Measurements from ENCODE around the gene EXOC3L2. TPM values are rescaled to one million over a fixed set of nuclear protein-coding genes. Genes with fewer than 3 reads are reported as not detected.

EXOC3L2 gene
- total RNA-seq, 3 donors from 2014 or later: 0.70 to 1.4 (median 1.2) TPM

DNA sequence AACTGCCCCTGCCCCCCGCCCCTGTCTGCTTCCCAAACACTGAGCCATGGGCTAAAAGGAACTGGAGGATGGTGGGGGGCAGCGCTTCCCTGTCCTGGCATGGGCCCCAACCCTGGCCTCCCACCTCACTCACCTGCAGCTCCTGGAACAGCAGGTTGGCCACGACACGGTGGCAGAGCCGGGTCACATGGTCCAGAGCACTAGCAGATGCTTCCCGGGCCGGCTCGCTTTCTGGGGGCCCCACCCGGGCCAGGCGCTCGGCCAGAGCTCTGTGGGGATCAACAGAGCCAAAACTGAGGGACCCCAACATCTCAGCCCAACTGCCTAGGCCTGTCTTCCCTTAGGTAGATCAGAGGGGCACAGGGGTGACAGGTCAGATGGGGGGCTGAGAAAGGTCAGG, 20.6 kb downstream of the EXOC3L2 start:
- intact Hi-C loops (cut with DNase I, micrococcal nuclease): no loop called here
- Histone ChIP-seq H3K4me3 (no peak overlapping the region), H3K4me1 (ENCODE audit: low read depth) (no peaks in the 10 kb centered on the region), H3K9me3 (no peaks in the 10 kb centered on the region), H3K36me3 (ENCODE audit: low read depth) (no peaks in the 10 kb centered on the region)
- DNase-seq (no peak), ATAC-seq (no peak)
- TF ChIP-seq, protein P1, sequence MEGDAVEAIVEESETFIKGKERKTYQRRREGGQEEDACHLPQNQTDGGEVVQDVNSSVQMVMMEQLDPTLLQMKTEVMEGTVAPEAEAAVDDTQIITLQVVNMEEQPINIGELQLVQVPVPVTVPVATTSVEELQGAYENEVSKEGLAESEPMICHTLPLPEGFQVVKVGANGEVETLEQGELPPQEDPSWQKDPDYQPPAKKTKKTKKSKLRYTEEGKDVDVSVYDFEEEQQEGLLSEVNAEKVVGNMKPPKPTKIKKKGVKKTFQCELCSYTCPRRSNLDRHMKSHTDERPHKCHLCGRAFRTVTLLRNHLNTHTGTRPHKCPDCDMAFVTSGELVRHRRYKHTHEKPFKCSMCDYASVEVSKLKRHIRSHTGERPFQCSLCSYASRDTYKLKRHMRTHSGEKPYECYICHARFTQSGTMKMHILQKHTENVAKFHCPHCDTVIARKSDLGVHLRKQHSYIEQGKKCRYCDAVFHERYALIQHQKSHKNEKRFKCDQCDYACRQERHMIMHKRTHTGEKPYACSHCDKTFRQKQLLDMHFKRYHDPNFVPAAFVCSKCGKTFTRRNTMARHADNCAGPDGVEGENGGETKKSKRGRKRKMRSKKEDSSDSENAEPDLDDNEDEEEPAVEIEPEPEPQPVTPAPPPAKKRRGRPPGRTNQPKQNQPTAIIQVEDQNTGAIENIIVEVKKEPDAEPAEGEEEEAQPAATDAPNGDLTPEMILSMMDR (IDR thresholded peaks at IDR 0.05): no peak

DNA sequence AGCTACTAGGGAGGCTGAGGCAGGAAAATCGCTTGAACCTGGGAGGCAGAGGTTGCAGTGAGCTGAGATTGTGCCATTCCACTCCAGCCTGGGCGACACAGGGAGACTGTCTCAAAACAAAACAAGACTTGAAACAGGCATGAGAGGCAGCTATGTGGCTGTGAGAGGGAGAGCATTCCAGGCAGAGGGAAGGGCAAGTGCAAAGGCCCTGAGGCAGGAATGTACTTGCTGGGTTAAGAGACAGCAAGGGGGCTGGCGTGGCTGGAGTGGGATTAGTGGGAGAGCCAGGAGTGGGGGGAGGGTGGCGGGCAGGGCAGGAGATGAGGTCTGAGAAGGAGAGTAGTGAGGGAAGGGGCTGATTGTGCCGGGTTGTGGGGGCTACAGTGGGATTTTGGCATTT, 21.3 kb downstream of the EXOC3L2 start:
- Histone ChIP-seq H3K4me3 (no peak overlapping the region), H3K36me3 (ENCODE audit: low read depth) (no peaks in the 10 kb centered on the region), H3K4me1 (ENCODE audit: low read depth) (no peaks in the 10 kb centered on the region), H3K9me3 (no peaks in the 10 kb centered on the region)
- DNase-seq (no peak), ATAC-seq (no peak)
- intact Hi-C loops (cut with DNase I, micrococcal nuclease): no loop called here
- TF ChIP-seq, protein P1 (IDR thresholded peaks at IDR 0.05): no peak

DNA sequence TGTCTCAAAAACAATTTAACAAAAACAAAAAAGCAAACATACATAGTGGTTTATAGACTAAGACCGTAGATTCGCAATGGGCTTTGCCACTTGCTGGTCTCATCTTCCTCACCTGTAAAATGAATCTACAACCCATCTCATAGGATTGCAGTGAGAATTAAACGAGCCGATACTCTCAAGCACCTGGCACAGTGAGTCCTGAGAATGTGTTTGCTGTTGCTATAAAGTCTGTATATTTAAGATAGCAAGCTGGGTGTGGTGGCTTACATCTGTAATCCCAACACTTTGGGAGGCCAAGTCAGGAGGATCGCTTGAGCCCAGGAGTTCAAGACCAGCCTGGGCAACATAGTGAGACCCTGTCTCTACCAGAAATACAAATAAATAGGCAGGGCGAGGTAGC, 22.5 kb downstream of the EXOC3L2 start:
- DNase-seq (no peak), ATAC-seq (peak; percentile 67)
- Histone ChIP-seq H3K4me3 (no peak overlapping the region), H3K4me1 (ENCODE audit: low read depth) (no peaks in the 10 kb centered on the region), H3K36me3 (ENCODE audit: low read depth) (no peaks in the 10 kb centered on the region), H3K9me3 (no peaks in the 10 kb centered on the region)
- intact Hi-C loops (cut with DNase I, micrococcal nuclease): no loop called here
- TF ChIP-seq, protein P1 (IDR thresholded peaks at IDR 0.05): no peak

DNA sequence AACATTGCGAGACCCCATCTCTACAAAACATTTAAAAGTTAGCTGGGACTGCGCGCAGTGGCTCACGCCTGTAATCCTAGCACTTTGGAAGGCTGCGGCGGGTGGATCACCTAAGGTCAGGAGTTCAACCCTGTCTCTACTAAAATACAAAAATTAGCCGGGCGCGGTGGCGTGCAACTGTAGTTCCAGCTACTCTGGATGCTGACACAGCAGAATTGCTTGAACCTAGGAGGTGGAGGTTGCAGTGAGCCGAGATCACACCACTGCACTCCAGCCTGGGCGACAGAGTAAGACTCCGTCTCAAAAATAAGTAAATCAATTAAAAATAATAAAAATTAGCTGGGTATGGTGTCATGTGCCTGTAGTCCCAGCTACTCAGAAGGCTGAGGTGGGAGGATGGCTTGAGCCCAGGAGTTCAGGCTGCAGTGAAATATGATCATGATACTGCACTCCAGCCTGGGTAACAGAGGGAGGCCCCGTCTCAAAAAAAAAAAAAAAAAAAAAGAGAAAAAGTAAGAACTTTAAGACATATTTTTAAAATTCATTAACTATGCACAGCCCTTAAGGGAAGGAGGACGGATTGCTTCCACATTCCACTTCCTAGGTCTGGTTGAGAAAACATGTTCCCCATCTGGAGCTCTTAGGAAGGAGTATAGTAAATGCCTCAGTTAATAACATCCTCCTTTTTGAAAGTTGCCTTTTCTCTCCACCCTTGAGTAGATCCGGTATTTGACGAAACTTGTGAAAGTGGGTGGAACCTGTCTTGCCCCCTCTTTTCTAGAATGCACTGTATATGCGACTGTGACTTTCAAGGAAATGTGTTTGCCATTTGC, 26.1 kb downstream of the EXOC3L2 start:
- Histone ChIP-seq H3K4me1 (ENCODE audit: low read depth) (no peaks in the 10 kb centered on the region), H3K4me3 (no peak overlapping the region), H3K36me3 (ENCODE audit: low read depth) (no peaks in the 10 kb centered on the region), H3K9me3 (no peaks in the 10 kb centered on the region)
- ATAC-seq (no peak), DNase-seq (no peak)
- intact Hi-C loops (cut with DNase I, micrococcal nuclease): no loop called here
- TF ChIP-seq, protein P1 (IDR thresholded peaks at IDR 0.05): no peak

DNA sequence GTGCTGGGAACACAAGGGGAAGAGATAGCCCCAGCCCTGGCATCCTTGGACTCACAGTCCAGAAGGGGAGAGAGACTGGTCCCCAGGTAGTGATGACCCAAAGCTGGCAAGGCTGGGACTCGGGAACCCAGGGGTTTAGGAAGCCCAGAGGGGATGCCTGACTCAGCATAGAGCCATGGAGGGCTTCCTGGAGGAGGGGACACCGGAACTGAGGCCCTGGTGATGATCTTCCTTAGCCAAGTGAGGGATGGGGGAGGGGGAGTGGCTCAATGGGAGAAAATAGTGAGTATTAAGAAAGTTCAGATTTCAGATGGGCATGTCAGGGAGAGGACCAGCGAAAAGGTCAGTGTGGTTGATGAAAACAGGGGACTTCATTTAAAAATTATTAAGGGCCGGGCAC, 26.8 kb downstream of the EXOC3L2 start:
- intact Hi-C loops (cut with DNase I, micrococcal nuclease): no loop called here
- TF ChIP-seq, protein P1 (IDR thresholded peaks at IDR 0.05): no peak
- H3K9me3 ChIP-seq: no peaks in the 10 kb centered on the region
- DNase-seq (no peak), ATAC-seq (no peak)
- H3K4me3 ChIP-seq: no peak overlapping the region
- H3K4me1 ChIP-seq (ENCODE audit: low read depth): no peaks in the 10 kb centered on the region
- H3K36me3 ChIP-seq (ENCODE audit: low read depth): no peaks in the 10 kb centered on the region

Data from mucosa of descending colon (tissue), 3 donors.